Activated CD4-positive, CD25-positive, alpha-beta regulatory T cell treated with anti-CD3 and anti-CD28 coated beads, Interleukin-2, amount 50 U/mL, for 72 hours (primary cell): ENCODE results near the gene FXYD5.
A peak's percentile ranks its signal among the peaks of the same experiment; 100 is the strongest.
"Not testable (repeated sequence)": the region's sequence is repeated elsewhere in the genome, so short reads cannot be mapped to it uniquely, and the experiment has no call there.

ENCODE experiments used
- DNase-seq: peaks from one replicate; pipeline ENCODE4 v3.0.0; 2021

The FXYD5 gene

DNA sequence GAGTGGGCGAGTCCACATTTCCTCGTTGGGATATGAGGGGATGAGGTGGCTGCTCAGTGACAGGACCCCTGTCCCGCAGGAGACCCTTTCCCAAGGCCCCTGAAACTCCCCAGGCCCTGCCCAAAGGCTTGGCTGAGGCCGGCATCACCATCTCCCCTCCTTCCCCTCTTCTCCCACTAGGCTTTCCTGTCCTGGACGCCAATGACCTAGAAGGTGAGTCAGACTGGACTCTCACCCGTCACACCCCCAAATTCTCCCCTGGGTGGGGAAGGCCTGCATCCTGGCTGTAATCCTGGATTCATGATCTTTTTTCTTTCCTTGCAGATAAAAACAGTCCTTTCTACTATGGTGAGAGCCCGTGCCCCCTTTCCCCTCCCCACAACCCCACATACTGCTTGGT, 33.6 kb upstream of the FXYD5 start:
- DNase-seq: no peak

DNA sequence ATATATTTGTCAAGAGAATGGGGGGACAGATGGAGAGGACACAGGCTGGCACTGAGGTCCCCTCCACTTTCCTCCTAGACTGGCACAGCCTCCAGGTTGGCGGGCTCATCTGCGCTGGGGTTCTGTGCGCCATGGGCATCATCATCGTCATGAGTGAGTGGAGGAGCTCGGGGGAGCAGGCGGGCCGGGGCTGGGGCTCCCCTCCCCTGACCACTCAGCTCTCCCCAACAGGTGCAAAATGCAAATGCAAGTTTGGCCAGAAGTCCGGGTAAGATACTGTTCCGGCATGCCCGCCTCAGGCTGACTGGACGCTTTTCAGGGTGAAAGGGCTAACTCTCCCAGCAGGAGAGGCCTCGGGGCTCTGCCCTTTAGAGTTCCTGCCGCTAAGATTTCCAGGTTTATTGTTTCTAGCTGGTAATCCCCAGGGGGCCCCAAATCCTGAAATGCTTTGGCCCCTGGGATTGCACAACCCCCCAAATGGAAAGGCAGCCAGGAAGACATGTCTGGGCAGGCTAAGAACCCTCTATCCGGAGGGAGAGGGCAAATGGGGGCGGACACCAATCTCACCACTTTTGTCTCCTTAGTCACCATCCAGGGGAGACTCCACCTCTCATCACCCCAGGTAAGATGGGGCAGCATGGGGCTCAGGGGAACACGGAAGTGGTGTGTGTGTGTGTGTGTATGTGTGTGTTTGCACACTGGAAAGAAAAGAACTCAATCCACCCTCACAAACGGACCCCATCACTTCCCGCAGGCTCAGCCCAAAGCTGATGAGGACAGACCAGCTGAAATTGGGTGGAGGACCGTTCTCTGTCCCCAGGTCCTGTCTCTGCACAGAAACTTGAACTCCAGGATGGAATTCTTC, 31.6 kb upstream of the FXYD5 start:
- DNase-seq: no peak

DNA sequence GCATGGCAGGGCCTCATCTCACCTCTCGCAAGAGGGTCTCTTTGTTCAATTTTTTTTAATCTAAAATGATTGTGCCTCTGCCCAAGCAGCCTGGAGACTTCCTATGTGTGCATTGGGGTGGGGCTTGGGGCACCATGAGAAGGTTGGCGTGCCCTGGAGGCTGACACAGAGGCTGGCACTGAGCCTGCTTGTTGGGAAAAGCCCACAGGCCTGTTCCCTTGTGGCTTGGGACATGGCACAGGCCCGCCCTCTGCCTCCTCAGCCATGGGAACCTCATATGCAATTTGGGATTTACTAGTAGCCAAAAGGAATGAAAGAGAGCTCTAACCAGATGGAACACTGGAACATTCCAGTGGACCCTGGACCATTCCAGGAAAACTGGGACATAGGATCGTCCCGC, 31.0 kb upstream of the FXYD5 start:
- DNase-seq: no peak

DNA sequence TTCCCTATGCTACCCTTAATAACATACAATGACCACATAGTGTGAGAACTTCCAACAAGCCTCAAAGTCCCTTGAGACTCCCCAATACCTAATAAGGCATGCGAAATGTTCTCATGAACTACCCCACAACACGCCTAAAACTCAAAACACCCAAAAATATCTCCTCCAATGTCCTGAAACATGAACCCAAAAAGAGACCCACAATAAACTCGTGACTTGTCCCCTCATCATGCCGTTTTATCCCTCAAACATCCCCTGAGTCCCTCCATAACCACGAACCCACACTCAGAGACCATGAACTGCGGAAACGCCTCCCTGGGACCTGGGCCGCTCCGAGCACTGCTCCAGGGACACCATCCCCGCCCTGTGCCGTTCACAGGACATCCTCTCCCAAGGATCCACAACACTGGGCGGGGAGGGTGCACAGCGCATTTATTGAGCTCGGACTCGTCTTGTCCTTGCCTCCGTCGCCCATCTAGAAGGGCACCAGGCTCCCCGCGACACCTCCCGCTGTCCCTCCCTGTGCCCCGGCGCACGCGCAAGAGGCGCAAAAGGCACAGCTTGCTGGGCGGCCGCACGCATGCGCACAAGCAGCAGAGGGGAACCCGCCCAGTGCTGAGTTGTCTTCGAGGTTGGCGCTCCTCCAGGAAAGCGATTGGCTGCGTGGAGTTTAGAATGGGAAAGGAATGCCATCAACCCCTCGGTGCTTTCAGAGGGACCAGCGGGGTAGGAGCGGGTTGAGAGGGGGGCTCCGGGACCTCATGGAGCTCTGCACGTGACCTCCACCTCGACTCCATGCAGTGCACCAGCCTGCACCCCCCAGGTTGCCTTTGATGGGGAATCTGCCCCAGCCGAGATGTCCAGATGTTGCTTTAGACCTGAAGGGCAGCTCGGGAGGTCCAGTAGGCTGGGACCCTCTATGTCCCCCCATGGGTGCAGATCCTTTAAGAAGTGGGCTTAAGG, 30.2 kb upstream of the FXYD5 start:
- peak; percentile 87 for DNase-seq

DNA sequence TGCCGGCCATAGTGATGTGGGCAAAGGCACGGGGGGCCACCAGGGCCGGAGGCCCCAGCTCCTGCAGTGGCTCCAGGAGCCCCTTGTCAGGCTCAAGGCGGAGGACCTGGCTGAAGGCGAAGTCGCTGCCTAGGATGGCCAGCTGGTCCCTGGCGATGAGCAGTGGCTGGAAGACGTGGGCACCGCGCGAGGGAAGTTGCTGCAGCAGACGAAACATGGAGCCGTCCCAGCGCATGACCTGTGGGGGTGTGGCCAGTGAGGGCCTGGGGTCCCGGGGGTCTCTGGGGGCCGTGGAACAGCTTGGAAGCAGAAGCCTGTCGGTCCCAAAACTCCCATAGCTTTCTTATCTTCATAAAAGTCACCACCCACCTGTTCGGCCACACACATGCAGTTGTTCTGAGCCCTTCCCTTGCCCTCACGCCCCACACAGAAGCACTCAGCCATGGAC, 29.2 kb upstream of the FXYD5 start:
- DNase-seq: no peak

DNA sequence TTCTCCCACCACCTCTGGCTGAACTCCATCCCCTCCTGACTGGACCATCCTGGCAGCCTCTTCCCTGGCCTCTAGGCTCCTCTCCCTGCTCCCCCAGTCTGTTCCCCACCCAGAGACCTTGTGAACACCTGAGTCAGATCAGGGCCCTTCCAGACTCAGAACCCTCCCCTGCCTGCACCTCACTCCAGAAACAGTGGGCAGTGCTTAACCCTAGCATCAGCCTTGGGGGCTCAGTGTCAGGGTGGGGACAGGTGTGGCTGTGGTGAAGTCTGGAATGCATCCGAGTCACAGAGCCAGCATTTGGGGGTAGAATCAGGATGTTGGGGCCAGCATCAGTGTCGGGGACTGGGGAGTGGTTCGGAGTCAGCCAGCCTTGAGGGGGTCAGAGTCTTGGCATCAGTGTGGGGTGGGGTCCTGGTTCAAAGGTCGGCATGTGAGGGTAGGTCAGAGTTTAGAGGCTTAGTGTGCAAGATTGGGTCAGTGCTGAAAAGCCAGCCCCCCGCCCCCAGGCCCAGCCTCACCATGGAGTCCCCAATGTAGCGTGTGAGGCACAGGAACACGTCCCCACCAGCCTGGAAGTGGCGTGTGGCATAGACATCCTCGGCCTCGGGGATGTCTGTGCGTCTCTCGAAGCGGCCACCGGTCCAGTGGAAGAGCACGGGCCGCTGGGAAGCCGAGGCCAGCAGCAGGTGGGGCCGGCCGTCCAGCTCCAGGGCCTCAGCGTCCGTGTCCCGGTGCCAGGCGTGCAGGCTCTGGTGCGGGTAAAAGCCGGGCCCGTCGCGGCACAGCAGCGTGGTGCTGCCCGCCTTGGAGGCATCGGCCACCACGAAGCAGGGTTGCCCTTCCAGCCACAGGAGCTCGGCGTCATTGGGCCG, 28.5 kb upstream of the FXYD5 start:
- DNase-seq: no peak

DNA sequence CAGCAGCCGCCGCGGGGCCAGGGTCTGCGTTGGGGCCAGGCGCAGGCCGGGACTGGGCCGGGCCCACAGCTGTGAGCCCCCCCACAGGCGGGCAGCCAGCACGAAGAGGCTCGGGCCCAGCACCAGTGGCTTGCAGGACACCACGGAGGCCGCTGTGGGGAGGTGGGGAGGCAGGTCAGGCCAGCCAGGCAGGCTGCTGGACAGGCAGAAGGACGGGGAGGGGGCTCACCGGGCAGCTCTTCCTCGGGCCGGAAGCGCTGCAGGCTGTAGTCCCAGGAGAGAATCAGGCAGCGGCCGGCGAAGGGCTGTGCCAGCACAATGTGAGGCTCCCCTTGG, 27.9 kb upstream of the FXYD5 start:
- DNase-seq: no peak

DNA sequence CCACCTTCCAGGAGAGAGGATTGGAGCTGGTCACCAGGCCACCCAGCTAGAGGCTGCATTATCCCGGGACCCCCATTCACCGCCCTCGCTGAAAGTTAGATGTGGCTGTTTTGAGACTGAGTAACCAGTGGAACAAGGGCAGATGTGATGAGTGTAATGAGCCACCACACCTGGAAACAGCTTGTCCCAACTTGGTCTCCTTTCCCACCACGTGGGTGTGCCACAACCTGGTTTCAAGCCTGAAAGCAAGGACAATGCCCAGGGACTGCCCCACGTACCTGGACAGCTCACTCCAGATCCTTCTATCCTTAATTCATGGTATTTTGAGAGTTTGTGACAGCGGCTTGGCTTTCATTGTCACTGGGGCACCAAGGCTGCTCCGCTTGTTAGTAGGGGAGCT, 26.7 kb upstream of the FXYD5 start:
- no peak for DNase-seq

DNA sequence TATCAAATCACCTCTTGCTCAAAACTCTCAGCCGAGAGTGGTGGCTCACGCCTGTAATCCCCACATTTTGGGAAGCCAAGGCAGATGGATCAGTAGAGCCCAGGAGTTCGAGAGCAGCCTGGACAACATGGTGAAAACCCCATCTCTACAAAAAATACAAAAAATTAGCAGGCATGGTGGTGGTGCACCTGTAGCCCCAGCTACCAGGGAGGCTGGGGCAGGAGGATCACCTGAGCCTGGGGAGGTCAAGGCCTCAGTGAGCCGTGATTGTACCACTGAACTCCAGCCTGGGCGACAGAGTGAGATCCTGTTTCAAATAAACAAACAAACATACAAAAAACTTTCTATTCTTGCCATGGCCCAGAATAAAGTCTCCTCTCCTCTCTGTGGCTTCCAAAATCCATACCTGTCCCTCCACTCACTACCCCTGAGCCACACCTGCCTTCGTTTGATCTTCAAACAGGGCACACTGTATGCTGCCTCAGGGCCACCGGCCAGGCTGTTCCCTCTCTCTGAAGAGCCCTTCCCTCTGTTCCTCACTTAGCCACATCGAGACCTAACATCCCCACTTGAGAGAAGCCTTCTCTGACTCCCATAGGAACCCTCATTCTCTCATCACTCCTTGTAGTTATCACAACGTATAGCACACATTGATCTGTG, 26.0 kb upstream of the FXYD5 start:
- no peak for DNase-seq

DNA sequence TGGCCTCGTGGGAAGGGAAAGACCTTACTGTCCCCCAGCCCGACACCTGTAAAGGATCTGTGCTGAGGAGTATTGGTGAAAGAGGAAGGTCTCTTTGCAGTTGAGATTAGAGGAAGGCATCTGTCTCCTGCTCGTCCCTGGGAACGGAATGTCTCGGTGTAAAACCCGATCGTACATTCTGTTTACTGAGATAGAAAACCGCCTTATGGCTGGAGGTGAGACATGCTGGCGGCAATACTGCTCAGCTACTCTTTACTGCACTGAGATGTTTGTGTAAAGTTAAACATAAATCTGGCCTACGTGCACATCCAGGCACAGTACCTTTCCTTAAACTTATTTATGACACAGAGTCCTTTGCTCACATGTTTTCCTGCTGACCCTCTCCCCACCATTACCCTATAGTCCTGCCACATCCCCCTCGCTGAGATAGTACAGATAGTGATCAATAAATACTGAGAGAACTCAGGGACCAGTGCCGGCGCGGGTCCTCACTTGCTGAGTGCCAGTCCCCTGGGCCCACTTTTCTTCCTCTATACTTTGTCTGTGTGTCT, 24.7 kb upstream of the FXYD5 start:
- not testable (repeated sequence) for DNase-seq

DNA sequence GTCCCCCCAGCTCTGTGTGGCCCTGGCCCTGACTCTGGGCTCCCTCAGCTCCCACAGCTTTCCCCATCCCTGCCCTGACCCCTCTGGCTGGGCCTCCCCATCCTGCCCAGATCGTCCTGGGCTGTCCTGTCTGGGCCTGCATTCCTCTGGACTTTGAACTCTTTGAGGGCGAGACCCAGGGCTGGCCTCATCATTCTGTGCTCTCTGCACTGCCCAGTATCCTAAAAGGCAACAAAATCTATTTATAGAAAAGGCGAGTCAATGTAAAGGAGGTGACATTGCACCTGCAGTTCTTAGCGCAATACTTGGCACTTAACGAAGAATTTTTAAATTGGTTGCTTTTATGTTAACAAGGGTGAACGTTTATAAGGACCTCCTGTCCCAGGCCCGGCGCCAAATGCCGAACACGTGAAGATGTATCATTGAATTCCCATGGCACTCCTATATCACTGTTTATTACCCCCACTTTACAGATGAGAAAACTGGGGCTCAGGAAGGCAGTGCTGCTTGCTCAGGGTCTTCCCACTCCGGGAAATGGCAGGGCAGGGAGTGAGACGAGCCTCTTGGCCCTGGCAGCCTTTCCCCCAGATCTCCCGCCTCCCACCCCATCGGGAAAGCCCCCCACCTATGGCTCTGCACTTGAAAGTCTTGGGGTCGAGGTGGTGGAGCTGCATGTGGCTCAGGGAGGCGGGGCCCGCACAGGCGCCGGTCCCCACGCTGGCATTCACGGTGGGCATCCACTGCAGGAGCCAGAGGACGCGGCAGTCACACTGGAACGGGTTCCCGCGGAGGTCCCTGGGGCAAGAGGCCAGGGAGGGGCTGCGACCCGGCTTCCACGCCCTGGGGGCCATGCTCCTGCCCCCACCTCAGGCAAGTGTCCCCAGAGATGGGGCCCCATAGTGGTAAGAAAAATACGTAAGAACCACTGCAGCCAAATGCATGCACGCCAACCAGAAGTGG, 23.5 kb upstream of the FXYD5 start:
- DNase-seq: no peak

DNA sequence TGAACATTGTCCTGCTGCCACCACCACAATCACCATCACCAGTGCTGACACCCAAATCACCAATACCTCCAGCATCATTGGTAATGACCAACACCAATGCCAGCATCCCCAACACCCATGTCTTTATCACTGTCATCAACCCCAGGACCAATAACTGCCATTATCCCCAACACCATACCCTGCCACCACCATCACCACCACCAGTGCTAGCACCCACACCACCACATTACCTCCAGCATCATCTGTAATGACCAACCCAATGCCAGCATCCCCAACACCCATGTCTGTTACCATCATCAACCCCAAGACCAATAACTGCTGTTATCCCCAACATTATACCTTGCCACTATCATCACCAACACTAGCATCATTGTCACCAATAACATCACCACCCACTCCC, 22.3 kb upstream of the FXYD5 start:
- no peak for DNase-seq

DNA sequence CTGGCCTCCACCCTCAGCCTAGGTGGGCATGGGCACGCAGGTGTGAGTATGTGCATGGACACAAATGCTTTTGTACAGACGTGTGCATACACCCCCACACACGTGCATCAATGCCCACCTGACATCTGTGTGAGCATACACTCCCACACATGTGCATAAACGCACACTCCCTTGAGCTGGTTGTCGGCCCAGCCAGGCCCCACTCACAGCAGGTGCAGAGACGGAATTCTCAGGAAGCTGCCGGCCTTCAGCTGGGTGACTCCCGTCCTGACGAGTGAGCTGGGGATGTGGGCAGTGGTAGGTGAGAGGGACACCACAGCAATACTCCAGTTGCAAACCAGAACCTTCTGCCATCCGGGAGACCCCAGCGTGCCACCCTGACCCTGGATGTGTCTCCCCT, 20.7 kb upstream of the FXYD5 start:
- DNase-seq: no peak

DNA sequence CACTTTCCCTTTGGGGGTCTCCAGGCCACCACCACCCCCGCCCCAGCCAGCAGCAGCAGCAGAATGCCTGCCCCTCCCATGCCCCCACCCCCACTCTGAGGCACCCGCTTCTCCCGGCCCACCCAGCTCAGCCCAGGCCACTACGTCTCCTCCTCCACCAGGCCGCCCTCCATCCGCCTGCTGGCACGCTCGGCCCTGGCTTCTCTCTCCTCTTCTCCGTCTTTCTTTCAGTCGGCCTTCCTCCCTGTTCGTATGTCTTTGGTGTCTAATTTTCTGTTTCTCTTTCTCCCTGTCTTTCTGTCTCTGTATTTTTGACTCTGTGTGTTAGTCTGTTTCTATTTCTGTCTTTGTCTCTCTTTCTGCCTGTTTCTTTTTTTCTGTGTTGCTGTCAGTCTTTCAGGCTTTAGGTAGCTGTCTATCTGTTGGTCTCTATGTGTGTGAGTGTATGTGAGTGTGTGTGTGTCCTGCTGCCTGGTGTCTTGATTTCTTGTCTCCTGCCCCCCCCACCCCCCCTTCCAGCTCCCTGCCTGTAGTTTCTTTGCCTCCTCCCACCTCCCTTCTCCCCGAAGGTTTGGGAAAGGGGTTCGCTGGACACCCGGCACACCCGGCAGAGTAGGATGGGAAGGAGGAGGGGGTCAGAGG, 19.8 kb upstream of the FXYD5 start, which contains the start of gene LGI4:
LGI4 (minus strand) TSS at position 459 of the 642 bp plus-strand sequence; CDS start at position 80, 379 bp downstream.
- DNase-seq: no peak

DNA sequence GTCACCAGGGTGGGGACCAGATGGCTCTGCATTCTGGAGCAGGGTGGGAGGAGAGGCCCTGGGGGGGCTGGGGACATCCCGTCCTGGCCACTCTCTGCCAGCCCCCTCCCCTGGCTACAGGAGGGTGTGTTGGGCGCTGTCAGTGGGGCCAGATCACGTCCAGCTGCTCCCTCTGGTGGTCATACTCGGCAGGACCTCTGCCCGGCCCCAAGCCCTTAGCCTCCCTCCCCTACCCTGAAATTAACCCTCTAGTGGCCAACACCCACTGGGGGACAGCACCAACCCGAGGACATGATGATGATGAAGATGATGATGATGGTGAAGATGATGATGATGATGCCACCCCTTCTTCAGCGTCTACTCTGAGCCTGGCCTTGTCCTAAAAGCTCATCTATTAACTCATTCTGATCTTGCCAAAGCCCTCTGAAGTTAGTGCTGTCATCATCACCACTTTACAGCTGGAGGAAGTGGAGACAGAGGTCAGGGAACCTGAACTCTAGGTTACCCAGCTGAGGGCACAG, 19.1 kb upstream of the FXYD5 start:
- peak; percentile 81 for DNase-seq

DNA sequence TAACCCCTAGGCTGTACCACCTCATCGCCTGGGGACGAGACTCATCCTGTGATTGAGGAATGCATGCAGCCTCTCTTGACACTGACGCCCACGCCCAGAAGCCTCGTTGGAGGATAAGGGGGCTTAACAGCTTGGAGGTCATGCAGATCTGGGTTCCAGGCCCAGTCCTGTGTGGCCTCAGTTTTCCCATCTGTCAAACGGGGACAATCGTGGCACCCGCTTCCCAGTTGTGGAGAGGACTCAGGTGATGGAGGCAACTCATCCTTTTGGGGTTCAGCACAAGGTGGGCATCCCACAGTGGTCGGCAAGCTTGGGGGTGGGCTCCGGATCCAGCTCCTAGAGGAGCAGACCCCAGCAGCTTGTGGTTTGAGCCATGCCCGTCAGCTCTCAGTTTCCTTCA, 18.3 kb upstream of the FXYD5 start:
- no peak for DNase-seq

DNA sequence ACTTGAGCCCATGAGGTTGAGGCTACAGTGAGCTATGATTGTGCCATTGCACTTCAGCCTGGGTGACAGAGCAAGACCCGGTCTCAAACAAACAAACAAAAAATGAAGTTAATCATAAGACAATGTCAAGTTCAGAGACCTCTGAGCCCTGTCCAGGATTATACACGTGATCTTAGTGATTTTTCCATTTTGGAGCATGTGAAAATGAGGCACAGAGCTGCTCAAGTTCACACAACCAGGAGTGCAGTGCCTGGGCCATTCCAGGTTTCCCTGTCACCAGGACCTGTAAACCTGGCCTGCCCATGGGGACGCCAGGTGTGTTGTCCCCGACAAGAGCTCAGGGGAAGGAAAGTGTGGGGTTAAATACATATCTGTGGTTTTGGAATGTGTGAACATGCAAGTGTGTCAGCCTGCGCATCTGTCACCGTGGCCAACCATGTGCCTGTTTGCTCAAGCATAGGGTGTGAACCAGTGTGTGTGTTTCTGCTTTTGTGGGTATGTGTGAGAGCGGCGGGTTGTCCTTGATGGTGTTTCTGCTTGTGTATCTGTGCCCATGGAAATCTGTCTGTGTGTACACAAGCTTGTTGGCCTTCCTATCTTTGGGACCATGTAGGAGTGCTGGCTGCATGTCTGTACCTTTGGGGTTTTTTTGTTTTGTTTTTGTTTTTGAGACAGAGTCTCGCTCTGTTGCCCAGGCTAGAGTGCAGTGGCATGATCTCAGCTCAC, 17.4 kb upstream of the FXYD5 start:
- no peak for DNase-seq

DNA sequence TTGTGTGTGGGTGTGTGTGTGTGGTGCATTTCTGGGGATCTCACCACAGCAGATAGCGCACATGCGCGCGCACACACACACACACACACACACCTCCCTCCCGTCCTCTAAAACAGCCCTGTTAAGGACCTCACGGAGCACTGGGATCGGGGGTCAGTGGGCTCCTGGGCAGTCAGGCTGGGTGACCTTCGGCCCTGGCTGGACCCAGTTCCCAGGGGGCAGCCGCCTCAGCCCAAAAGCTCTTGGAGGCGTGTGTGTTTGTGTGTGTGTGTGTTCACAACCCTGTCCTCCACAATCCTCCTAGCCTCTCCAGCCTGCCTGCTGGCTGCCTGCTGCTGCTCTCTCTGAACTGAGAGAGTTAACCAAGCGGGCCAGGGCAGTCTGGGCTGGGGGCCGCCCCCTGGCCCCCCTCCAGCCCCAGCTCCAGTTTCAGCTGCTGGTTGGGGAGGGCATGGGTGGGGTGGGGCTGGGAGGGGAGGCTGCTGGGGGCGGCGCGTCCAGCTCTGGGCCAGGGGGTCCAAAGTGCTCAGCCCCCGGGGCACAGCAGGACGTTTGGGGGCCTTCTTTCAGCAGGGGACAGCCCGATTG, 16.1 kb upstream of the FXYD5 start, which contains the start of gene FXYD1:
FXYD1 (plus strand) TSS at position 520 of the 588 bp plus-strand sequence. CDS start 1,256 bp downstream, outside the sequence.
- no peak for DNase-seq
